Measurements from ENCODE around the gene CHP2. TPM values are rescaled to one million over a fixed set of nuclear protein-coding genes. Genes with fewer than 3 reads are reported as not detected.
A peak's percentile ranks its signal among the peaks of the same experiment; 100 is the strongest.
"Not testable (repeated sequence)": the region's sequence is repeated elsewhere in the genome, so short reads cannot be mapped to it uniquely, and the experiment has no call there.

The CHP2 gene
- total RNA-seq, 2 donors from 2014 or later, result not detected

DNA sequence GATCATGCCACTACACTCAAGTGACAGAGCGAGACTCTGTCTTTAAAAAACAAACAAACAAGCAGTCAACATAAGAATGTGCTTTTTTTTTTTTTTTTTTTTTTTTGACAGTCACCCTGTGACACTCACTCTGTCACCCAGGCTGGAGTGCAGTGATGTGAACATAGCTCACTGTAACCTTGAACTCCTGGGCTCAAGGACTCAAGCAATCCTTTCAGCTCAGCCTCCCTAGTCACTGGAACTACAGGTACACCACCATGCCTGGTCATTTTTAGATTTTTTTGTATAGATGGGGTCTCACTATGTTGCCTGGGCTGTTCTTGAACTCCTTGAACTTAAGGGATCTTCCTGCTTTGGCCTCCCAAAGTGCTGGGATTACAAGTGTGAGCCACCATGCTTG, 15.3 kb upstream of the CHP2 start:
- DNase-seq (no peak), ATAC-seq (no peak)
- intact Hi-C loops (cut with DNase I), result loop anchor here (5.0 to 10.0 kb wide), 3 partner anchors 265 to 765 kb away; no protein-coding TSS in a partner anchor

DNA sequence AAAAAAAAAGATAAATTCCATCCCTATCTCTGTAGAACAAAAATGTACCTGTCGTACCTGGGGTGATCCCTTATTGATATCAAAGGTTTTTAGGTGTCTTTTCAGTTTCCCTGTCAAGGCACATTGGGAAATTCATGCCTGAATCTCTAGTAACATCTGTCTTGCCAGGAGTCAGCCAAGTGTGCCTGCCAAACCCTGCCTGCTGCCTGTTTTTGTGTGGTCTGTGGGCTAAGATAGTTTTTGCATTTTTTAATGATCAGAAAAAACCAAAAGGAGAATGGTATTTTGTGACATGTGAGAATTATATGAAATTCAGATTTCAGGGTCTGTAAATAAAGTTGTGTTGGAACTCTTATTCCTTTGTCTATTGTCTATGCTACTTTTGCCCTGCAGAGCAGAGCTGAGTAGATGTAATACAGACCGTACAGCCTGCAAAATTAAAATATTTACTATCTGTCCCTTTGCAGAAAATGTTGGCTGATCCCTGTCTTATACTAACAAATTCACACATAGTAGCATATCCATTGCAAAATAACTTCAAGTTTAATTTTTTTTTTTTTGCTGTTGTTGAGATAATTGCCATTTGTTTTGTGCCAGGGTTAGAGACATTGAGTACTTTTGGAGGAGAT, 13.0 kb upstream of the CHP2 start:
- intact Hi-C loops (cut with DNase I), result no loop called here
- DNase-seq (no peak), ATAC-seq (no peak)

DNA sequence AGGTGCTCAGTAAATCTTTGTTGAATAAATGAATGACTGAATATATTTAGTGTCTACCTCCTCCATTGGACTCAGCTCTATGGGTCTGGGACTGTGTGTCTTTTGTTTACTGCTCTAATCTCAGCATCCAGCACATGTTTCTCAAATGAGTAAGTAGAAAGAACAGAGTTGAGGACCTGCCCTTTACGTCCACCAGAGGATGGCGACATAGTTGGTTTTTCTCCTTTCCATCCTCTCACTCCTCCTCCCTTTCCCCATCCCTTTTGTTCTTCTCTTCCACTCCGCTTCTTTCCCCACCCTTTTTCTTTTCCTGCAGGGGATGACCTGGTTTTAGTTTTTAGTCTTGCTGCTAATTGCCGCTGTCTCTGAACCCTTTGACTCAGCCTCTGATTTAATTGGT, 12.1 kb upstream of the CHP2 start:
- intact Hi-C loops (cut with DNase I), result no loop called here
- DNase-seq (no peak), ATAC-seq (no peak)

DNA sequence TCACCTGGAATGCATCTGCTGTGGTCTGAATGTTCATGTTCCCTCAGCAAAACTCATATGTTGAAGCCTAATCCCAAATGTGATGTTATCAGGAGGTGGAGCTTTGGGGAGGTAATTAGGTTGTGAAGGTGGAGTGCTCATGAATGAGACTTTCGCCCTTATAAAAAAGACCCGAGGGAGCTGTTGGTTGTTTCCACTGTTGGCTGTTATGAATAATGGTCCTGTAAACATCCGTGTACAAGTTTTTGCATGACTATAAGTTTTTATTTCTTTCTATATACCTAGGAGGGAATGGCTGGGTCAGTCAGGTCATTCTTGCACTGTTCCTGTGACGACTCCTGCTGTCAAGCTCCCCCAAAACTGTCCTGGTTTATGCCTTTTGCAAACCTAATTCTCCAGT, 9.6 kb upstream of the CHP2 start:
- DNase-seq, result no peak
- intact Hi-C loops (cut with DNase I), result no loop called here
- no peak for ATAC-seq

DNA sequence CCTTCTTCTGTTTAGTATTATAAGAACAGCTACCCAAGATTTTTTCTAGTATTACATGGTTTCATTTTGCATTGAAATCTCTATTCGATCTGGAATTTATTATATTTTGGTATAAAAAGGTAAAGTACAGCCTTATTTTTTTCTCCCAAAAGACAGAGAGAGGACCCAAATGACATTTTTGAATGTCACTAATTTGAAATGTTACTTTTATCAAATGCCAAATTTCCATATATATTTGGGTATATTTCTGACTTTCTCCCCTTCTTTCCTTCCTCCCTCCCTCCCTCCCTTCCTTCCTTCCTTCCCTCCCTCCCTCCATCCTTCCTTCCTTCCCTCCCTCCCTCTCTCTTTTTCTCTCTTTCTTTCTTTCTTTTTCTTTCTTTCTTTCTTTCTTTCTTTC, 6.2 kb upstream of the CHP2 start:
- no peak for ATAC-seq
- DNase-seq, result no peak
- intact Hi-C loops (cut with DNase I), result no loop called here

DNA sequence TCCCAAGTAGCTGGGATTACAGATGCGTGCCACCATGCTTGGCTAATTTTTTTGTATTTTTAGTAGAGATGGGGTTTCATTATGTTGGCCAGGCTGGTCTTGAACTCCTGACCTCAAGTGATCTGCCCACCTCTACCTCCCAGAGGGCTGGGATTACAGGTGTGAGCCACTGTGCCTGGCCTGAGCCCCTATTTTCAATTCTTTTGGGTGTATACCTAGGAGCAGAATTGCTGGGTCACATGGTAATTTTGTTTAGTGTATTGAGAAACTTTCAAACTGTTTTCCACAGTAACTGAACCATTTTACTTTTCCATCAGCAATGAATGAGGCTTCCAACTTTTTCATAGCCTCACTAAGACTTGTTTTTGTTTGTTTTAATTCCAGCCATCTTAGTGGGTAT, 3.8 kb upstream of the CHP2 start:
- ATAC-seq; DNase-seq; intact Hi-C loops (cut with DNase I): not testable (repeated sequence)

DNA sequence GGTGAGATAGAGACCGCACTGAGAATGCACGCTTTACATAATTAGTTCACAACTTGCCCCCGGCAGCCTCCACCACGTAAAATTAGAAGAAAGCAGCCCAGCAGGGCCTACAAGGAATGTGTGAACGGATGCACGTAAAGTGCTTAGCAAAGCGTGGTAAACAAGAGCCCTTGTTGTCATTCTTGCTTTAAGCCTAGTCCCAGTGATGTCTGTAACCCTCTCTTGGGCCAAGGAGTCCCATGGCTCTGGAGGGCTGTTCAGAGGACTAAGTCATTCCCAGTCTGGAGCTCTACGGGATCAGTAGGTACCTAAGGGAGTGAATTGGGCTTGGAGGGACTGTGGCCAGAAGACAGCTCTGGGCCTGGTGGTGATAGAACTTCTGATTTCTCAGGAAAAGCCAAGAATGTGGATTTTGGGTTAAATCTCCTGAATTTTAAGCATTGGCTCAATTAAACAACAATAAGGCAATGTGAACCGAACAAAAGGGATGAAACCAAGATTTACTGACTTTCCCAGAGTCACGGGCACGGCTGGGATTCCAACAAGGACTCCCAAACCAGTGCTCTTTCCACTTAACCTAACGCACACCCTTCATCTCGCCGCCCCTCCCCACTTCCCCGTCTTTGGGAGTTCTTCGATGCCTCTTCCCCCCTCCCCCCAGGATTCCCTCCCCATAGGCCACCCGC, 775 bp upstream of the CHP2 start:
- ATAC-seq, result no peak
- intact Hi-C loops (cut with DNase I), result no loop called here
- no peak for DNase-seq

DNA sequence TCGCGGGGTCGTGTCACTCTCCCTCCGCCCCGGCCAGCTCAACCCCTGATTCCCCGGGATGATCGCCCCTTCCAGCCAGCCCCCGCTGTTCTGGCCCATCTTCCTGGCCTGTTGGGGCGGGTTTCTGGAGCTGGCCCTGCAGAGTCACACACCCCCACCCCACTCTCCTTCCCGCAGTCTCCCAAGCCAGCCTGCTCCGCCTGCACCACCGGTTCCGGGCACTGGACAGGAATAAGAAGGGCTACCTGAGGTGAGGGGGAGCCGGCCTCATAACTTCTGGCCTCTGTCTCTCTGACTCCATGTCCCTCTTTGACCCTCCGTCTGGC, 621 bp downstream of the CHP2 start:
- intact Hi-C loops (cut with DNase I), result no loop called here
- DNase-seq (no peak), ATAC-seq (no peak)

DNA sequence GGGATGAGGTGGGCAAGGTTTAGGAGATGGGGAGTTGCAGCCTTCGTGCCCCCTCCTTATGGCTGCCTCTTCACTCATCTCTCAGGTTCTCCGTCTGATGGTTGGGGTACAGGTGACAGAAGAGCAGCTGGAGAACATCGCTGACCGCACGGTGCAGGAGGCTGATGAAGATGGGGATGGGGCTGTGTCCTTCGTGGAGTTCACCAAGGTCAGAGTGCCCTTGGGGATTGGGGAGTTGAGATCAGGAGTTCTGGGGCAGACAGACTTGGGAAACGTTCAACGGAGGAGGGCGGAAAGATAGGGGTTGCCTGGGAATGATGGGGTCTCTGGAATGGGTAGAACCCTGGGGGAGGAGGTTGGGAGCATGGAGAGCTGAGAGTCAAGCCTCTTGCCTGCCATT, 2.3 kb downstream of the CHP2 start:
- ATAC-seq, result no peak
- intact Hi-C loops (cut with DNase I), result no loop called here

DNA sequence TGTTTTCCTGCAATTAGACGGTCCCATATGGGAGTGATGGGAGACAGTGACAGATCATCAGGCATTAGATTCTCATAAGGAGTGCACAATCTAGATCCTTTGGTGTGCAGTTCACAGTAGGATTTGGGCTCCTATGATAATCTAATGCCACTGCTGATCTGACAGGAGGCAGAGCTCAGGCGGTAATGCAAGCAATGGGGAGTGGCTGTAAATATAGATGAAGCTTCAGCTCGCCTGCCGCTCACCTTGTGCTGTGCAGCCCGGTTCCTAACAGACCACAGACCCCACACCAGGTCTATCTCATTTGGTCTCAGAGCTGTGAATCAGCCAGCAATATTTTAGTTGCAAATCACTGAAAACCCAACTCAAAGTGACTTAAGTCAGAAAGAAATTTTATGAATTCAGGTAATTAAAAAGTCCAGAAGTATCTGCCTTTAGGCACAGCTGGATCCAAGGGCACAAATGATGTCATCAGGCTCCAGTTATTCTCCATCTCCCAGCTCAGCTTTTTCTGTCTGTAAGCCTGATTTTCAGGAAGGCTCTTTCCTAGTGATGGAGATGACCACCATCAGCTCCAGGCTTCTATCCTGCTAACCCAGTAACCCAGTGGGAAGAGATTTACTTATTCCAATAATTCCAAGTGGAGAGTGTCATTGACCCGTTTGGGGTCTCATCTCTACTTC, 3.3 kb downstream of the CHP2 start:
- intact Hi-C loops (cut with DNase I), result no loop called here
- ATAC-seq, result no peak
- no peak for DNase-seq

More for the DNA sequence above, 2.3 kb downstream of the CHP2 start:
- DNase-seq, result no peak

DNA sequence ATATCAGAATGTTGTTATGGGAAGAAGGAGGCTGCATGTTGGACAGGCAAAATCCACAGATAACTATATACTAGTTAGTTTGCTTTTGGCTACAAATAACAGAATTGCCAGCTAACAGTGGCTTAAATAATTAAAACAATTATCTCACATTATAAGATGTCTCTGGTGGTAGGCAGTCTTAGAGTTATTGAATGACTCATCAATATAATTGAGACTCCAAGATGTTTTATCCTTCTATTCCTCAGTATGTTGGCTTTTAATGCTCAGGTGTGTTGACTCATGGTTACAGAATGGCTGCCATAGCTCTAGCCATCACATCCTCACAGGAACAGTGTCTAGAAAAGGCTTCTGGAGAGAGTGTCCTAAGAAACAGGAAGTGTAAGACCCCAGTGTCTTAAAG, 11.1 kb downstream of the CHP2 start:
- intact Hi-C loops (cut with DNase I), result no loop called here
- no peak for DNase-seq
- no peak for ATAC-seq

DNA sequence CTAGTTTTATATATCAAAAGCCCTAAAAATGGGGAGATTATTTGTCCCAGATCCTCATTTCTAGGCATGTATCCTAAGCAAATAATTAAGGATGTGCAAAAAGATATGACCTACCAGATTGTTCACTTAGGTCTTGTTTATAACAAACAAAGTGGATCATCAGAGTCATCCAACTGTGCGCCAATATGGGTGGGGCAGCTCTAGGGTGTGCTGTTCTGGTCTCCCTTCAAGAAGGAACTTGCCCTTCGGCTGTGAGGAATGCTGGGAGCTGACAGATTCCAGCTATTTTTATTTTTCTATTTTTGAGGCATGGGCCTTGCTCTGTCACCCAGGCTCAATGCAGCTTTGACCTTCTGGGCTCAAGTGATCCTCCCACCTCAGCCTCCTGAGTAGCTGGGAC, 13.8 kb downstream of the CHP2 start:
- DNase-seq, result no peak
- intact Hi-C loops (cut with DNase I), result no loop called here
- ATAC-seq, result no peak

DNA sequence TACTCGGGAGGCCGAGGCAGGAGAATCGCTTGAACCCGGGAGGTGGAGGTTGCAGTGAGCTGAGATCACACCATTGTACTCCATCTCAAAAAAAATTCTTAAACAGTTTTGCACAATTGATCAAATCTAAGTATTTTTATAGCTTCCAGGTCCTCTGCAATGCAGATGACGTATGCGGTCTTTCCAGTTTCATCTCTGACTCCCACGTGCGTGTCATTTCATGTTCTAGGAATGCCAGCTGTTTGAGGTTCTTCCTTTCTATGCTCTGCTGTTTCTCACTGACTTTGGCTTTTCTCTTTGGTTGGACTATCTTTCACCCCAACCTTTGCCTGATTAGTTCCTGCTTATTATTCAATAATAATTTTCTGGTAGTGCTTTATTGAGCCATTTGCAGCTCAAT, 16.2 kb downstream of the CHP2 start:
- DNase-seq (no peak), ATAC-seq (no peak)
- intact Hi-C loops (cut with DNase I), result no loop called here

DNA sequence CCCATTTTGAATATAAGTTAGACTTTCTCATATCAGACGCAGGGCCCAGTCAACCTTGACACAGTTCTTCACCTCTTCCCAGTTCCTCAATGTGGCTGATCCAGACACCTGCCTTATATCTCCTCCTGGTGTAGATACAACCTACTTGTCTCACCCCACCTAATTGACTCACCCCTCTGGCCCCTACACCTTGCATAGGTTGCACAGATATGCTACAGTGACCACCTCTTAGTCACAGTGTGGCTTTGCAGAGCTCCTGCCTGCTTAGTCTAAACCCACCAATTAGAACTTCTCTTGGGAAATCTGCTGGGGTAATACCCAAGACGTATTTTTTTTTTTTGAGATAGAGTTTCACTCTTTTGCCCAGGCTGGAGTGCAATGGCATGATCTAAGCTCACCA, 16.8 kb downstream of the CHP2 start:
- intact Hi-C loops (cut with DNase I), result no loop called here
- DNase-seq, result no peak
- no peak for ATAC-seq

DNA sequence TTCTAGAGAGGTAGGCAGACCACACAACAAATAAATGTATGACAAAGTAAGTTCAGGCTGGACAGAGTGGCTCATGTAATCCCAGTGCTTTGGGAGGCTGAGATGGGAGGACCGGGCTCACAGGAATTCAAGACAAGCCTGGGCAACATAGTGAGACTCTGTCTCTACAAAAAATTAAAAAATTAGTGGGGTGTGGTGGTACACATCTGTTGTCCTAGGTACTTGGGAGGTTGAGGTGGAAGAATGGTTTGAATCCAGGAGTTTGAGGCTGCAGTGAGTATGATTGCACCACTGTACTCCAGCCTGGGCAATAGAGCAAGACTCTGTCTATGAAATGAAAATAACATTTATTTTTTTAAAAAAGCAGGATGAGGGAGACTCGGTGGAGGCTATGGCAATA, 18.5 kb downstream of the CHP2 start:
- intact Hi-C loops (cut with DNase I), result no loop called here
- ATAC-seq (no peak), DNase-seq (no peak)

DNA sequence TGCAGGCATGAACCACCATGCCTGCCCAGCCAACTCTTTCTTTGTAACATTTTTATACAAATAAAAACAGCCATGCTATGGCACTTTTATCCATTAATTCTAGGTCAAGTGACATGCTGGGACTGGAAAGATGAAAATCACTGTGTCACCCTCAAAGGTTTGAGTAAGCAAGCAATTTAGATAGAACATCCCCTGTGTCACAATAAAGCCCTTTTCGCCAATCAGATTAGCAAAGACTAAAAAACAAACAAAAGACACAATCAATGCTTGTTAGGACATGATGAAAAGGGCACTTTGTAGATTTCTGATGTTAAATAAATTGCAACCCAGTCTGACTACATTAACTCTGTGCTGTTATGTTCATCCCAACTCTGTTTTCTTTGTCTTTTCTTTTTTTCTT, 26.4 kb downstream of the CHP2 start:
- DNase-seq, result no peak
- ATAC-seq, result no peak
- intact Hi-C loops (cut with DNase I), result no loop called here

DNA sequence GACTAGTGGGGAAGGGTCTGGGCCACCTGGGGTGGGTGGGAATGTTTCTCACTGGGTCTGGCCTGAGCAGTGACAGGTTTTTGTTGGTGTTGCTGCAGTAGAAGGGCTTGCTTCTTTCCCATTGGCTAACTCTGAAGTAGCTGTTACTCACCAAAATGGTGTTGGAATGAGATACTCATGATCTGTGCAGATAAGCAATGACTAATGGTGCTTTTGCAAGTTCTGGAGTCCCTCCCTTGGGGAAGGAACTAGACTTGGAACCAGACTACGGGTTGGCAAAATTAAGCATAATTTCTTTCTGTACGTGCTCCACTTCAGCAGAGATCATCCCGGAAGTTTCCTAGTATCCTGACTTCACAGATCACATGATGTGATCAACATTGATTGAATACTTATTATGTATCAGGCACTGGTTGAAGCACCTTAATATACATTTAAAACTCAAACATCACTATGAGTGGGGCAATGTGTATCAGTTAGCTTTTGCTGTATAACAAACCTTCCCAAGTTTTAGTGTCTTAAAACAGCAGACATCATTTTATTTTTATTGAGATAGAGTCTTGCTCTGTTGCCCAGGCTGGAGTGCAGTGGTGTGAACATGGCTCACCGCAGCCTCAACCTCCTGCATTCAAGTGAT, 30.1 kb downstream of the CHP2 start:
- peak in 1 of 2 donors; percentile 83 for ATAC-seq
- intact Hi-C loops (cut with DNase I), result no loop called here
- DNase-seq, result no peak

DNA sequence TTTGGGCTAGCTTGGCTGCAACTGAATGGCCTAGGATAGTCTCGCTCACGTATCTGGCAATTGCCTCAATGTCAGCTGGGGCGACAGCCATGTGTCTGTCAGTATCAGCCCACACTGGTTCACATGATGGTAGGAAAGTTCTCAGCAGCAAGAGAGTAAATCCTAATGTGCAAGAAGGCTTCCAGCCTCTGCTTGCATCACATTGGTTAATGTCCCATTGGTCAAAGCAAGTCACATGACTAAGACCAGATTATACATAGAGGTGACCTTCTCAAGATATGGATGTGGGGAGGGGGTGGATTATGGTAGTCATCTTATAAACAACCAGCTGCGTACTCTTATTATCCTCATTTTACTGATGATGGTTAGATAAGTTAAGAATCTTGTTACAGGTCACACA, 31.0 kb downstream of the CHP2 start:
- no peak for DNase-seq
- intact Hi-C loops (cut with DNase I), result no loop called here
- ATAC-seq, result no peak

DNA sequence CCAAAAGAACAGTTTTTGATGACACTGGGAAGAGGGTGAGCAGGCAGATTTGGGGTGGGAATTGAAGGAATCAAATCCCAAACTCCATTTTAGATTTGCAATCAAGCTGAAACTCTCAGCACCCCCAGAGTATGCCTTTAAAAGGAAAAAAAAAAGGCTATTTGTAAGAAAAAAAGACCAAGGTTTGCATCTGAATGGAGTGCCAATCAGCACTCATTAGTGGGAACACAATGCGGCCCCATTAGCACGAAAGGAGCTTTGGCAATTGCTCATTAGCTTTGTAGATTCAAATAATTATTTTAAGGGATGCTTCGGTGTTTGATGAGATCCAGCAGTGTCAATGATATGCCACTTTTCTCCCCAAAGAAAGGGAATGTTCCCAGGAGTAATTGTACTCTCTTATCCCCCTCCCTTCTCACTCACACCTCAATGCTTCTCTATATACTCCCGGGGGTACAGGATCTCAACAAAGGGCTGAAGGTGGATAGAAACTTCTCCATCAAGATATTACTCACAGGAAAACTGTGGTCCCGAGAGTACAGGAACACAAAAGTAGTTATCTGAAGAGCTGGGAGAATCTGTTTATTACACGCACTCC, 32.2 kb downstream of the CHP2 start:
- no peak for ATAC-seq
- intact Hi-C loops (cut with DNase I), result no loop called here
- no peak for DNase-seq

DNA sequence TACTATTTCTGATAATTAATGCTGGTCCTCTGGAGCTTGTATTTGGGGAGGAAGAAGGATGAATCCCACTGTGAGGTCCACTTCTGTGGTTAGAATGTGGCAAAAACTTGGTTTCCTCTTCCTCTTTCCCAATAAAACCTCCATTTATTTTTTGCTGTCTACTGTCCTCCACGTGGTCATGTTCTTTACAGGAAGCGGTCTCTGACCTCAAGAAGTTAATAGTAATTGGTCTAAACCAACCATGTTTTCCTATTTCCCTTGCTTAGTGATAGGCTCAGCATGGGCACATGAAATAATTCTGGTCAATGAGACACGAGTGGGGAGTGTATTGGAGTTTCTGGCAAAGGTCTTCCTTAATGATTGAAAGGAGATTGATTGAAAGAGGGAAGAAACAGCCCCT, 33.9 kb downstream of the CHP2 start:
- ATAC-seq, result no peak
- intact Hi-C loops (cut with DNase I), result no loop called here
- DNase-seq, result no peak
